GM12878 (cell line): ENCODE measurements around the gene SLC35E2B. TPM values are rescaled to one million over a fixed set of nuclear protein-coding genes. Genes with fewer than 3 reads are reported as not detected.

Source experiments
- ATF7 ChIP-seq: fragments of 450-650 bp; IDR thresholded peaks from 2 replicates; pipeline ENCODE4 v1.6.1; 2016; ENCODE audit warnings: low read depth, mild to moderate bottlenecking
- CBFB ChIP-seq: IDR thresholded peaks from 2 replicates; pipeline ENCODE4 v1.6.1; 2016; ENCODE audit warnings: antibody characterized with exemption, low read depth
- CREB1 ChIP-seq: IDR thresholded peaks from 2 replicates; pipeline ENCODE4 v1.6.1; 2012; ENCODE audit warnings: low read depth, mild to moderate bottlenecking, inconsistent platforms
- ETV6 ChIP-seq, 2 experiments: fragments of 450-650 bp in 1 of 2; IDR thresholded peaks in 1 of 2; conservative IDR thresholded peaks in 1 of 2; 2 replicates each; pipeline ENCODE4 v1.6.1; 2014; ENCODE audit warnings: antibody characterized with exemption in 1 of 2, borderline replicate concordance in 1 of 2, low read depth in 1 of 2, mild to moderate bottlenecking in 1 of 2, moderate library complexity in 1 of 2
- GATAD2B ChIP-seq: fragments of 450-650 bp; conservative IDR thresholded peaks from 2 replicates; pipeline ENCODE4 v1.6.1; 2017; ENCODE audit warnings: low read depth, mild to moderate bottlenecking, moderate library complexity
- MEF2B ChIP-seq: fragments of 450-650 bp; IDR thresholded peaks from 2 replicates; pipeline ENCODE4 v1.6.1; 2018; ENCODE audit warnings: mild to moderate bottlenecking, moderate library complexity; ENCODE audit not compliant: partially characterized antibody, poor library complexity, severe bottlenecking
- PAX5 ChIP-seq: IDR thresholded peaks from 2 replicates; pipeline ENCODE4 v1.6.1; 2011; ENCODE audit warnings: low read depth, low read length, borderline replicate concordance
- POU2F2 ChIP-seq: IDR thresholded peaks from 3 replicates; pipeline ENCODE4 v1.6.1; 2011; ENCODE audit warnings: low read depth, mild to moderate bottlenecking, low read length, borderline replicate concordance
- RELA ChIP-seq: fragments of 450-650 bp; IDR thresholded peaks from 2 replicates; pipeline ENCODE4 v1.8.0; 2014; ENCODE audit warnings: borderline replicate concordance; ENCODE audit not compliant: partially characterized antibody
- SREBF1 ChIP-seq: IDR thresholded peaks from 2 replicates; pipeline ENCODE4 v1.6.1; 2012; ENCODE audit warnings: mild to moderate bottlenecking, low read length
- TCF12 ChIP-seq: IDR thresholded peaks from 2 replicates; pipeline ENCODE4 v1.6.1; 2011; ENCODE audit warnings: low read depth, mild to moderate bottlenecking, low read length
- ZNF274 ChIP-seq: IDR thresholded peaks from one replicate; pipeline ENCODE4 v1.8.0; 2011; ENCODE audit not compliant: insufficient read length, insufficient read depth
- polyA plus RNA-seq, 11 experiments: library from polyadenylated mRNA; depleted of rRNA in 4 of 11; unstranded in 6 of 11; stranded (reverse) in 5 of 11; fragments of >200 nt; fragmentation: Nextera tagmentation in 4 of 11; fragmentation: Illumina TruSeq in 1 of 11; extraction: Ambion mirVana in 4 of 11; extraction: Trizol in 1 of 11; gene quantifications; 1 replicate in 1 of 11; 2 replicates in 10 of 11; pipeline versions ENCODE4 v1.2.1 to v1.2.3, GENCODE V29; 2011 to 2016; ENCODE audit warnings: inconsistent platforms in 2 of 11, missing spikeins in 2 of 11, low read depth in 1 of 11
- total RNA-seq, 4 experiments: library from RNA; depleted of rRNA in 3 of 4; stranded (reverse); fragments of >200 nt in 3 of 4; fragmentation: Illumina TruSeq in 1 of 4; extraction: Trizol in 1 of 4; gene quantifications; 2 replicates each; pipeline versions ENCODE4 v1.2.1 to v1.2.3, GENCODE V29; 2013 to 2021
- TF ChIP-seq, protein P1 (sequence below): fragments of 450-650 bp; IDR thresholded peaks from 2 replicates; pipeline ENCODE4 v1.6.1; 2018; ENCODE audit warnings: mild to moderate bottlenecking, low read depth, moderate library complexity; ENCODE audit not compliant: partially characterized antibody
- TF ChIP-seq, protein P2 (sequence below): fragments of 450-650 bp; IDR thresholded peaks from 2 replicates; pipeline ENCODE4 v1.6.1; 2017; ENCODE audit warnings: mild to moderate bottlenecking, moderate library complexity
- TF ChIP-seq, protein P3 (sequence below): fragments of 150-350 bp; IDR thresholded peaks from 2 replicates; pipeline ENCODE4 v1.6.1; 2016; ENCODE audit warnings: low read depth, low read length
- TF ChIP-seq, protein P4 (sequence below): fragments of 450-650 bp; IDR thresholded peaks from 2 replicates; pipeline ENCODE4 v1.6.1; 2018; ENCODE audit warnings: borderline replicate concordance, mild to moderate bottlenecking; ENCODE audit not compliant: partially characterized antibody

The SLC35E2B gene
- total and polyA plus RNA-seq, 10 of the 15 experiments (the other 5 are each of a cell fraction or from before 2014, with no cell fraction given) = 2.6 to 36.7 (median 18.6) TPM

DNA sequence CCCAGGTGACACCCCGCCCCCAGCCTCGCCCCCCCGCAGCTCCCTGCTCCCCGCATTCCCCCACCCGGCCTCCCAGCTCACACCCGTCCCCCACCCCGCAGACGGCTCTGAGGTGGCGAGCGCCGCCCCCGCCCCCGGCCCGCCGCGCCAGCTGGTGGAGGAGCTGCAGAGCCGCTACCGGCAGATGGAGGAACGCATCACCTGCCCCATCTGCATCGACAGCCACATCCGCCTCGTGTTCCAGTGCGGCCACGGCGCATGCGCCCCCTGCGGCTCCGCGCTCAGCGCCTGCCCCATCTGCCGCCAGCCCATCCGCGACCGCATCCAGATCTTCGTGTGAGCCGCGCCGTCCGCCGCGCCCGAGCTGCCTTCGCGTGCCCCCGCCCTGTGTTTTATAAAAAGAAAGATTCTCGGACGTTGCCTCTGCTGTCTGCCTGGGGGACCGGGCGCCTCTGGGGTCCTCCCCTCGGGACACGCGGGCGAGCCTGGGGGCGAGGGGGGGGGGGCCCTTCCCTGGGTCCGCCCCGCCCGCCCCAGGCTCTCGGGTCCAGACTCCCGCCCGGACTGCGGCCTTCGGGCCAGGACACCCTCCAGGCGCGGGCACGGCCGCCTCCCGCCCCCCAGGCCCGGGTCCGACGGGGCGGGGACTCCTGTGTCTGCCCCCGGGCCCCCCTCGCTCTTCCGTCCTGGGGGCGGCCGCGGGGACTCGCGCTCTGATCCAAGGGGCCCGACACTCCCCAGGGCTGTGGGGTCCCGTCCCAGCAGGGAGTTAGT, 62.2 kb downstream of the SLC35E2B start (continued):
- TF ChIP-seq, protein P1, sequence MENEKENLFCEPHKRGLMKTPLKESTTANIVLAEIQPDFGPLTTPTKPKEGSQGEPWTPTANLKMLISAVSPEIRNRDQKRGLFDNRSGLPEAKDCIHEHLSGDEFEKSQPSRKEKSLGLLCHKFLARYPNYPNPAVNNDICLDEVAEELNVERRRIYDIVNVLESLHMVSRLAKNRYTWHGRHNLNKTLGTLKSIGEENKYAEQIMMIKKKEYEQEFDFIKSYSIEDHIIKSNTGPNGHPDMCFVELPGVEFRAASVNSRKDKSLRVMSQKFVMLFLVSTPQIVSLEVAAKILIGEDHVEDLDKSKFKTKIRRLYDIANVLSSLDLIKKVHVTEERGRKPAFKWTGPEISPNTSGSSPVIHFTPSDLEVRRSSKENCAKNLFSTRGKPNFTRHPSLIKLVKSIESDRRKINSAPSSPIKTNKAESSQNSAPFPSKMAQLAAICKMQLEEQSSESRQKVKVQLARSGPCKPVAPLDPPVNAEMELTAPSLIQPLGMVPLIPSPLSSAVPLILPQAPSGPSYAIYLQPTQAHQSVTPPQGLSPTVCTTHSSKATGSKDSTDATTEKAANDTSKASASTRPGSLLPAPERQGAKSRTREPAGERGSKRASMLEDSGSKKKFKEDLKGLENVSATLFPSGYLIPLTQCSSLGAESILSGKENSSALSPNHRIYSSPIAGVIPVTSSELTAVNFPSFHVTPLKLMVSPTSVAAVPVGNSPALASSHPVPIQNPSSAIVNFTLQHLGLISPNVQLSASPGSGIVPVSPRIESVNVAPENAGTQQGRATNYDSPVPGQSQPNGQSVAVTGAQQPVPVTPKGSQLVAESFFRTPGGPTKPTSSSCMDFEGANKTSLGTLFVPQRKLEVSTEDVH = no peak
- TF ChIP-seq GATAD2B (0 out of 2 replicates have a peak, but pooled peaks have one; percentile 25), MEF2B (no peak), PAX5 (peak; percentile 38; the same call in 1 of the 2 replicates), SREBF1 (no peak), POU2F2 (peak; percentile 62; the same call in 1 of the 3 replicates), TCF12 (peak; percentile 98), ATF7 (no peak), RELA (no peak), ZNF274 (no peak), ETV6 (conservative IDR thresholded peaks at IDR 0.05 in 1 of 2, IDR thresholded peaks at IDR 0.05 in 1 of 2; ENCODE audit: borderline replicate concordance in 1 of 2, low read depth in 1 of 2) (no peak), CREB1 (peak; percentile 56; the same call in 1 of the 2 replicates), CBFB (no peak)
- TF ChIP-seq, protein P2, sequence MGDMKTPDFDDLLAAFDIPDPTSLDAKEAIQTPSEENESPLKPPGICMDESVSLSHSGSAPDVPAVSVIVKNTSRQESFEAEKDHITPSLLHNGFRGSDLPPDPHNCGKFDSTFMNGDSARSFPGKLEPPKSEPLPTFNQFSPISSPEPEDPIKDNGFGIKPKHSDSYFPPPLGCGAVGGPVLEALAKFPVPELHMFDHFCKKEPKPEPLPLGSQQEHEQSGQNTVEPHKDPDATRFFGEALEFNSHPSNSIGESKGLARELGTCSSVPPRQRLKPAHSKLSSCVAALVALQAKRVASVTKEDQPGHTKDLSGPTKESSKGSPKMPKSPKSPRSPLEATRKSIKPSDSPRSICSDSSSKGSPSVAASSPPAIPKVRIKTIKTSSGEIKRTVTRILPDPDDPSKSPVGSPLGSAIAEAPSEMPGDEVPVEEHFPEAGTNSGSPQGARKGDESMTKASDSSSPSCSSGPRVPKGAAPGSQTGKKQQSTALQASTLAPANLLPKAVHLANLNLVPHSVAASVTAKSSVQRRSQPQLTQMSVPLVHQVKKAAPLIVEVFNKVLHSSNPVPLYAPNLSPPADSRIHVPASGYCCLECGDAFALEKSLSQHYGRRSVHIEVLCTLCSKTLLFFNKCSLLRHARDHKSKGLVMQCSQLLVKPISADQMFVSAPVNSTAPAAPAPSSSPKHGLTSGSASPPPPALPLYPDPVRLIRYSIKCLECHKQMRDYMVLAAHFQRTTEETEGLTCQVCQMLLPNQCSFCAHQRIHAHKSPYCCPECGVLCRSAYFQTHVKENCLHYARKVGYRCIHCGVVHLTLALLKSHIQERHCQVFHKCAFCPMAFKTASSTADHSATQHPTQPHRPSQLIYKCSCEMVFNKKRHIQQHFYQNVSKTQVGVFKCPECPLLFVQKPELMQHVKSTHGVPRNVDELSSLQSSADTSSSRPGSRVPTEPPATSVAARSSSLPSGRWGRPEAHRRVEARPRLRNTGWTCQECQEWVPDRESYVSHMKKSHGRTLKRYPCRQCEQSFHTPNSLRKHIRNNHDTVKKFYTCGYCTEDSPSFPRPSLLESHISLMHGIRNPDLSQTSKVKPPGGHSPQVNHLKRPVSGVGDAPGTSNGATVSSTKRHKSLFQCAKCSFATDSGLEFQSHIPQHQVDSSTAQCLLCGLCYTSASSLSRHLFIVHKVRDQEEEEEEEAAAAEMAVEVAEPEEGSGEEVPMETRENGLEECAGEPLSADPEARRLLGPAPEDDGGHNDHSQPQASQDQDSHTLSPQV = 0 out of 2 replicates have a peak, but pooled peaks have one; percentile 8
- TF ChIP-seq, protein P3, sequence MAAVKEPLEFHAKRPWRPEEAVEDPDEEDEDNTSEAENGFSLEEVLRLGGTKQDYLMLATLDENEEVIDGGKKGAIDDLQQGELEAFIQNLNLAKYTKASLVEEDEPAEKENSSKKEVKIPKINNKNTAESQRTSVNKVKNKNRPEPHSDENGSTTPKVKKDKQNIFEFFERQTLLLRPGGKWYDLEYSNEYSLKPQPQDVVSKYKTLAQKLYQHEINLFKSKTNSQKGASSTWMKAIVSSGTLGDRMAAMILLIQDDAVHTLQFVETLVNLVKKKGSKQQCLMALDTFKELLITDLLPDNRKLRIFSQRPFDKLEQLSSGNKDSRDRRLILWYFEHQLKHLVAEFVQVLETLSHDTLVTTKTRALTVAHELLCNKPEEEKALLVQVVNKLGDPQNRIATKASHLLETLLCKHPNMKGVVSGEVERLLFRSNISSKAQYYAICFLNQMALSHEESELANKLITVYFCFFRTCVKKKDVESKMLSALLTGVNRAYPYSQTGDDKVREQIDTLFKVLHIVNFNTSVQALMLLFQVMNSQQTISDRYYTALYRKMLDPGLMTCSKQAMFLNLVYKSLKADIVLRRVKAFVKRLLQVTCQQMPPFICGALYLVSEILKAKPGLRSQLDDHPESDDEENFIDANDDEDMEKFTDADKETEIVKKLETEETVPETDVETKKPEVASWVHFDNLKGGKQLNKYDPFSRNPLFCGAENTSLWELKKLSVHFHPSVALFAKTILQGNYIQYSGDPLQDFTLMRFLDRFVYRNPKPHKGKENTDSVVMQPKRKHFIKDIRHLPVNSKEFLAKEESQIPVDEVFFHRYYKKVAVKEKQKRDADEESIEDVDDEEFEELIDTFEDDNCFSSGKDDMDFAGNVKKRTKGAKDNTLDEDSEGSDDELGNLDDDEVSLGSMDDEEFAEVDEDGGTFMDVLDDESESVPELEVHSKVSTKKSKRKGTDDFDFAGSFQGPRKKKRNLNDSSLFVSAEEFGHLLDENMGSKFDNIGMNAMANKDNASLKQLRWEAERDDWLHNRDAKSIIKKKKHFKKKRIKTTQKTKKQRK = no peak
- TF ChIP-seq, protein P4, sequence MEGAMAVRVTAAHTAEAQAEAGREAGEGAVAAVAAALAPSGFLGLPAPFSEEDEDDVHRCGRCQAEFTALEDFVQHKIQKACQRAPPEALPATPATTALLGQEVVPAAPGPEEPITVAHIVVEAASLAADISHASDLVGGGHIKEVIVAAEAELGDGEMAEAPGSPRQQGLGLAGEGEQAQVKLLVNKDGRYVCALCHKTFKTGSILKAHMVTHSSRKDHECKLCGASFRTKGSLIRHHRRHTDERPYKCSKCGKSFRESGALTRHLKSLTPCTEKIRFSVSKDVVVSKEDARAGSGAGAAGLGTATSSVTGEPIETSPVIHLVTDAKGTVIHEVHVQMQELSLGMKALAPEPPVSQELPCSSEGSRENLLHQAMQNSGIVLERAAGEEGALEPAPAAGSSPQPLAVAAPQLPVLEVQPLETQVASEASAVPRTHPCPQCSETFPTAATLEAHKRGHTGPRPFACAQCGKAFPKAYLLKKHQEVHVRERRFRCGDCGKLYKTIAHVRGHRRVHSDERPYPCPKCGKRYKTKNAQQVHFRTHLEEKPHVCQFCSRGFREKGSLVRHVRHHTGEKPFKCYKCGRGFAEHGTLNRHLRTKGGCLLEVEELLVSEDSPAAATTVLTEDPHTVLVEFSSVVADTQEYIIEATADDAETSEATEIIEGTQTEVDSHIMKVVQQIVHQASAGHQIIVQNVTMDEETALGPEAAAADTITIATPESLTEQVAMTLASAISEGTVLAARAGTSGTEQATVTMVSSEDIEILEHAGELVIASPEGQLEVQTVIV = no peak
